Activated gamma-delta T cell (primary cell): ENCODE data around the gene KDM1B.
"Not testable (repeated sequence)": the region's sequence is repeated elsewhere in the genome, so short reads cannot be mapped to it uniquely, and the experiment has no call there.

Experiments
- DNase-seq: peaks from one replicate; lab custom pipeline; 2025; lab: John Stamatoyannopoulos, UW
- total RNA-seq, 2 donors: gene quantifications; one replicate each; lab custom pipeline; 2026; lab: John Stamatoyannopoulos, UW

Gene KDM1B
- total RNA-seq, result 13.4 to 15.8 reads per million in 2 donors

DNA sequence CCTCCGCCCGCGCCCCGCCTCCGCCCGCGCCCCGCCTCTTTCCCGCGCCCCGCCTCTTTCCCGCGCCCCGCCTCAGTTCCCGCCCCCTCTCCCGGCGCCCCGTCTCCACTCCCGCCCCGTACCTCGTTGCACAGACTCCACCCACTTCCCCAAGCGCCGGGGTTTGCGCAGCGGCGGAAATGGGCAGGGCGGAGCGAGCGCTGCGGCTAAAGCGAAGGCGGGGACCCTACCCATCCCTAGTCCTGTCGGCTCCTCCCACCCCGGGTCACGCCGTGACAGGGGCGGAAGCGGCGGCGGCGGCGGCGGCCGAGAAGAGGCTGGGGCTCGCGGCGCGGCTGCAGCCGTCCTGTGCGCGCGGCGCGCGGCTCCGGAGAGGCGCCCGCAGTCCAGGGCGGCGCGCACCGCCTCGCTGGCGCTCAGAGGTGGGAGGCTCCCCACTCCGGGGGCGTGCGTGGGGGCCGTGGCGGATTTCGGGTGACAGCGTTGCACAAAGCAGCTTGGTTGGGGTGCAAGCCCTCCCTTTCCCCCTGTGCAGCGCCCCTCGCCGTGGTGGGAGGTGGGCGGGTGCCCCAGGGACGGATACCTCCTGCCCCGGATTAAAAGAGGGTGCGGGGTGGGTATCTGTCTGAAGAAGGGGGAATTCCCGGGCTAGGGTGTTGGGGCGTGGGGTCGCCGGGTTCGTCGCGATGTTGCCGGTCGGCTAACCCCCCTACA, at the start of gene KDM1B:
TSS of gene KDM1B (plus strand) at position 273 of the 714 bp plus-strand sequence. CDS start 4,474 bp downstream, outside the sequence.
- DNase-seq, result peak; percentile 99

GRCh38 chr6:18107061-18107460, 48.2 kb upstream of the KDM1B start:
- no peak for DNase-seq

- DNase-seq, result no peak
Measured at GRCh38 chr6:18110162-18110561, 45.1 kb upstream of the KDM1B start.

- no peak for DNase-seq
Measured at GRCh38 chr6:18115356-18115755, 39.9 kb upstream of the KDM1B start.

DNA sequence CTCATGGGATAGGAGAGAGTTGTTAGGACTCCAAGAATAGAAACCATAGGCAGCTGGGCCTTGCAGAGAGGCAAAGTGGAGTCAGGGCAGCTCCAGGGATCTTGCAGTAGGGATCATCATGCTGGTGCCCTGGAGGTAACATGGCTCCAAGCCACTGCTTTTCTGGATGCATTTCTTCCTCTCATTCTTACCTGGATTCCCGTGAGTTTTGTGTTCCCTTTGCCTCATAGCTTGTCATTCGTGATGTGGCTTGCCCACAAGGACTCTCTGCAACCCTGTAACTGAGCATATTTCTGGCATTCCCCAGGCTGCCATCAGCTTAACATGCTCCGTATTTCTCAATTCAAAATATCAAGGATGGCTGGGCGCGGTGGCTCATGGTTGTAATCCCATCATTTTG, 38.1 kb upstream of the KDM1B start:
- DNase-seq, result no peak

- no peak for DNase-seq
Measured at GRCh38 chr6:18118330-18118729, 36.9 kb upstream of the KDM1B start.

GRCh38 chr6:18119236-18119635, 36.0 kb upstream of the KDM1B start:
- no peak for DNase-seq

DNA sequence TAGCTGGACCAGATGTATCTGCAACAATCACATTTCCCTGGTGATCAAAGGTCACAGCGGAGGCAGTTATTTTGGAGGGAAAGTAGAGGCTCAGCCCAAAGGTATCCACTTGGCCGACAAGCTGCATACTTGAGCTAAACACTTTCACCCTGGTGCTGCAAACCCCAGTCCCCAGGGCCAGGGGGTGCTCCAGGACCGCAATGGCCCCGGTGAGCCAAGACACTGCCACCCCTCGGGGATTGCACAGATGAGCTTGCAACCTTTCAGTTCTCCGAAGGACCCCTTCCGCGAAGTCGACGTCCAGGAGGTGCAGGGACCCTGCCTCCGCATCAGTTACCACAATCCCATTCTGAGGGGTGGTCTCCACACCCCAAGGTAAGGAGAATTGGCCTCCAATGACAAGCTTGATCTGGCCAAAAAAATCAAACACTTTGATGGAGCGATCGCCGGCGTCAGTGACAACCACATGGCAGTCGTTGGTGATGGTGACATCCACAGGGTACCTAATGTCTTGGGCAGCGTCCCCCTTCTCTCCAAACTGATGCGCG, 33.6 kb upstream of the KDM1B start:
- DNase-seq, result no peak

- DNase-seq, result peak; percentile 43
Measured at GRCh38 chr6:18122128-18123093, 32.8 kb upstream of the KDM1B start, which contains the start of gene NHLRC1. TSS of gene NHLRC1 (minus strand) at chr6:18122677. CDS start at chr6:18122606, 71 bp downstream.

GRCh38 chr6:18126121-18126520, 29.1 kb upstream of the KDM1B start:
- no peak for DNase-seq

- no peak for DNase-seq
Measured at GRCh38 chr6:18132346-18132745, 22.9 kb upstream of the KDM1B start.

DNA sequence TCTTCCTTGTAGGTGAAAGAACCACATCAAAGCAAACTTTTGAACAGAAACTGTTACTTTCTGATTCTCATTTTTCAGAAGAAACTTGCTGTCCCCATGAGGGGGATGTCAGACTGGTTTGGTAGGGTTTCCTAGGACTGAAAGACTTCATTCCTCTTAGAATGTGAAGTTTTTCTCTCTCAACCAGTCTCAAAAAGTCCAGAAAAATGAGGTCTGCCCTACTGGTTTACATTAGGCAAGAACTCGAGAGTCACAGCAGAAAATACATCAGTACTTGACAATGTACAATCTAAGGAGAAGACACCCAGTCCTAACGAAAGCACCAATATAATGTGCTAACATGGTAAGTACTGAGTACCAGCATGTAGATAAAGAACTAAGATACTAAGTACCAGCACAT, 20.1 kb upstream of the KDM1B start:
- no peak for DNase-seq

- DNase-seq, result no peak
Measured at GRCh38 chr6:18136260-18136659, 19.0 kb upstream of the KDM1B start.

DNA sequence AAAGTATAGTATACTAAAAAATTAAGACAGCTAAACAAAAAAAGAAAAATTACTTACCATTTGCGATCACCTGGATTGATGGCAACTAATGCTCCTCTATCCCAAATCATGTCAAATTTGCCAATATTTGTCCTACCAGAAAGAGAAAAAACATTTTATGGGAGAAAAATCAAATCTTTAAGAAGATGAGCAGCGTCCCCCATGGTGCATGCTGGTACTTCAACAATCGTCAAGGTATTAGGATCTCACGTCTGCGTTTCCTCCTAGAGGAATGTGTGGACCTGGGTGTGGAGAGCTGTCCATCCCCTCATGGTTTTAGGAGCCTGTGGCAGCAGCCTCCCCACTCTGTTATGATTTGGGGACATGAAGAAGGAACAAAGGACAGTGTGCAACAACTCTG, 16.3 kb upstream of the KDM1B start:
- no peak for DNase-seq

DNA sequence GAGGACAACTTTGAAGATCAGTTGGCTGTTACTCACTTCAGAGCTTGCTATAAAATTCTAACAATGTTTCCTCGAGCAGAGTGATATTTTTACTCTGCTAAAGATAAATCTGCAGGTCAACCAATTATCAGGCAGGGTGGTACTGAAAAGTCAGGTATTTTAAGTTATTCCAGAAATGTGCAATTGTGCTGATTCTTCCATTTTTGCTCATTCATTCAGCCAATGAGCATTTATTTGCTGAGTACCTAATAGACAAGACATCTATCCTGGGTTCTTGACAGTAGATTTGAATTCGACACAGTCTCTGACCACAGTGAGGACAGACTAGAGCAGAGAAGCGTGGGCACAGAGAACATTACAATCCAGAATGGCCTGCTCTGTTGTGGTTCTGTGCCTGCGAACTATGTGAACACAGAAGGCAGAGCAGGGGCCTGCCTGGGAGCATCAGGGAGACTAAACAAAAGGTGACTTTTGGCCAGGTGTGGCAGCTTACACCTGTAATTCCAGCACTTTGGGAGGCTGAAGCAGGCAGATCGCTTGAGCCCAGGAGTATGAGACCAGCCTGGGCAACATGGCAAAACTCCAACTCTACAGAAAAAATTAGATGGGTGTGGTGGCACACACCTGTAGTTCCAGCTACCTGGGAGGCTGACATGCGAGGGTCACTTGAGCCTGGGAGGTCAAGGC, 15.1 kb upstream of the KDM1B start:
- no peak for DNase-seq

GRCh38 chr6:18141805-18142590, 13.2 kb upstream of the KDM1B start:
- DNase-seq, result no peak

DNA sequence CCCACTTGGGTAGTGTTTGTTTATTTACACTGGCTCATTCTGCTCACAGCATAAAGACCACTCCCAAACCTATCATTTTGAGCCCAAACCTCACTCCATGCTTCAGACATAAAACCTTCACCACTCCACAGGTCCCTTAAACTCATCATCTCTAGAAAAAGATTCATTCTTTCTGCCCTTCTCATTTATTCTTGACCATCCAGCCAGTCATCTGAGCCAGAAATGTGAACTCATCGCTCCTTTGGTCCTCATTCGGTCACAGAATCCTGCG, 12.7 kb upstream of the KDM1B start:
- DNase-seq, result no peak

DNA sequence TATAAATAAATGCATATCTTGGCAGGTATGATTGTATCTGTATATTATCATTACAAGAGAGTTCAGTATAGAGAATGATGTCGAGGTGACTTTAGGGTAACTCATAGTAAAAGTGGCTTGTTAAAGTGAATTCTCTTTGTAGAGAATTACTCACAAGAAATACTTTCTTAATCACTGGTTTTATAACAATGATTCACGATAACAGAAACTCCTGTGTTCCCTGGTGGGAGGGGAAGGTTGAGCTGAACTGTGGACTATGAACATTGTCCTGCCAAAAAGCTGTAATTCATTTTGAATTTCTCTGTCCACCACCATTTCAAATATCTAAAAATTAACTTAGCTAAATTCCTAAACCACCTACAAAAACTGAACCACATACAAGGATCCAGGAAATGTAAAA, 8.1 kb upstream of the KDM1B start:
- no peak for DNase-seq

DNA sequence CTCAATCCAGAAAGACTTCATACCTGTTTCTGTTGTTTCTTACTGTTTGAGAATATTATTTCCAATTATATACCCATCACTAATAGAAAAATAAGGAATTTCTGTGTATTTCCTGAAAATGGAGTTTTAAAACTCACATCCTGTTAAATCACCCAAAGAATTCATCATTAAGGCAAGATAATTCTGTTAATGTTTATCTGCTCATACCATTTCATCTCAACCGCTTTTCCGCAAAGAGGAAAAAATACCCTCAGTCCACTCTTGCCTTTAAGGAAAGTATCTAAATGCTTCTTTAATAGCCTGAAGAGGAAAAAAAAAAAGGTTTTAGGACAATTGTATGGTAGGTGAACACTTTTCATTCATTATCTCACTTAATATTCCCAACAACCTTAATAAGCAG, 7.6 kb upstream of the KDM1B start:
- no peak for DNase-seq

- no peak for DNase-seq
Measured at GRCh38 chr6:18148304-18149025, 6.8 kb upstream of the KDM1B start.

GRCh38 chr6:18151391-18151790, 3.8 kb upstream of the KDM1B start:
- not testable (repeated sequence) for DNase-seq
